HG02610 (cell line): ENCODE measurements around the gene NFIB.

ENCODE experiments used
- ATAC-seq: cut with Tn5 transposase; IDR thresholded peaks from one replicate; pipeline ENCODE4 v1.9.1; 2021; ENCODE audit warnings: mild to moderate bottlenecking, moderate library complexity; ENCODE audit not compliant: unreplicated experiment

NFIB gene

DNA sequence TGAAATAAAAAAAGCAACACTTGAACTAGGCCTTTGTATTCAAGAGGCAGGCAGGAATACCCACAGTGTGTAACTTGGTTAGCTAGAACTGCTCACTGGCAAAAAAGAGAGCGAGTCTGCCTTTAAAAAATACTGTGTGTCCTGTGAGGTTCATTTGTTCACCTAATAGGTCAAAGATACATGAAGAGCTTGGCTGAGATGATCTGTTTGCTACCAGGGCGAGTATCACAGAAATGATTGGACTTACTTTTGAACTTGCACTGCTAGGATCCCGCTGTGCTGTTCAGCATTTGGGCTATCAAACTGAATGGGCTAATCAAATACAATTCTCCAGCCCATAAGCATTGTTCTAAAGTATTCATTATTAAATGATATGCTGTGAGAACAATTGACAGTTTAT is 229.1 kb downstream of the NFIB start:
- ATAC-seq = no peak

- no peak for ATAC-seq
Observed at GRCh38 chr9:14083366-14083765, 230.6 kb downstream of the NFIB start.

GRCh38 chr9:14082732-14083131 is 231.2 kb downstream of the NFIB start:
- no peak for ATAC-seq

DNA sequence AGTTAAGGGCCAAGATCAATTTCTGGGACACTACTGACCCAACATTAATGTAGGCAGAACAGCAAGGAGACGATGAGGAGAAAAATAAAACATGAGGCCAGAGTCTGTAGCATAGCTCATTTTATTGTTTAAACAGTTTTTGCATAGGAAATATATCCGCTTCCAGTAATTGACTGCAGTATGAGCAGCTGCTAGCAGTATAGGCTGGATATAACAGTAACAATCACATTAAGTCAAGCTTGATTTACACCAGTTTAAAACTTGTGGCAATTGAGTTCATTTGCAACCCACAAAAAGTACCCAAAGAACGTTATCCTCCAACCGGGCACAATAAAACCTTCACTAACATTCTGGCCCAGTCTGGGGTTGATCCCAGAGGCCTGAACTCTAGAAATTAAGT is 232.2 kb downstream of the NFIB start:
- ATAC-seq = no peak

- ATAC-seq = no peak
Observed at GRCh38 chr9:14080959-14081542, 232.9 kb downstream of the NFIB start.

- ATAC-seq = no peak
Observed at GRCh38 chr9:14079440-14079839, 234.5 kb downstream of the NFIB start.

DNA sequence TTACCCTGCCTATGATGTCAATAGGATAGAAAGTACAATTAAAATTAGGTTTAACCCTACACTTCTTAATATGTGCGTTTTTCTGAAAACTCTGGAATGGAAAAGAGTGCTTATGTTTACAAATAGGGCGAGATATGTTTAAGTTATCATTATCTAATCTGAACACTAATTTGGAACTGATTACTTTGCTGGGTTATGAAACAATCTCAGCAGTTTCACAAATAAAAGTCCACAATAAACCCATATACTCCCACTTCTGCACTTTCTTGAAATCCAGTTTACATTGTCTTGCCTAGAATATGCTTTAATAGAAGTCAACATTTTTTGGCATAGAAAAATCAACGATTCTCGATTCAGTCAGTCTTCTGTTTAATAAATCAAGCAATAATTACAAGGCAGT is 236.3 kb downstream of the NFIB start:
- ATAC-seq = no peak

DNA sequence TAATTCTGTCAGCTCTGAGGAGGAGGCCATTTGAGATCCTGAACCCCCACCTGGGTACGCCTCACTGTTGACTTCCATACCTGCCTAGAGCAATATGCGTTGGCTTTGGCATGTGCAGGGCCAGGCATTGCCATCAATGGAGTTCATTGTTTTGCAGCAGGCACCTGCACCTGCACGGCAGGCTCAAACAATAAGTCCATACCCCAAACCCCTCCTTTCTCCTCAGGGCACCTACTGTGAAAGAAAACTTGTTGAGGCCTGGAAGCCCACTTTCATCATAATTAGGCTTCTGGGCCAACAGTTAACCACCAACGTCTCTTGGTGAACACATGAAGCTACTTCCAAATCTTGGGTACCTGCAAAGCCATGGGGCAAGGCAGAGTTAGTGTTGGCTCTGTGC is 238.7 kb downstream of the NFIB start:
- no peak for ATAC-seq

GRCh38 chr9:14072850-14073249 is 241.1 kb downstream of the NFIB start:
- ATAC-seq = no peak

- no peak for ATAC-seq
Observed at GRCh38 chr9:14071484-14071883, 242.5 kb downstream of the NFIB start.

DNA sequence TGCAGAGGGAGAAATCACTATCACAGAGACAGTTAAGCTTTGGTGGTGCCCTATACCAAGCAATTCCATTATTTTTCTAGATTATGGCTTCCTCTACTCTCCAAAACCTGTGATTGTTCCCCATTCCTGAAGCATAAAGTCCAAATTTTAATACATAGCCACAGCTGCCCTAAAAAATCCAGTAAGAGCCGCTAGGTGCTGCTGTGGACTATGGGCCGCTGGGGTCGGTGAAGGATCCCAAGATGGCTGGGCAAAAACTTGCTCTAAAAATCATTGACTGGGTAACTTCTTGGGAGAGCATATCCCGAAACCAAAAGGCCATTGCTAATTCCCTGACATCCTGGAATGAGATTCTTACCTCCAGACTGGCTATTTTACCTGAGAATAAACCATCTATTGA is 245.3 kb downstream of the NFIB start:
- ATAC-seq = no peak

DNA sequence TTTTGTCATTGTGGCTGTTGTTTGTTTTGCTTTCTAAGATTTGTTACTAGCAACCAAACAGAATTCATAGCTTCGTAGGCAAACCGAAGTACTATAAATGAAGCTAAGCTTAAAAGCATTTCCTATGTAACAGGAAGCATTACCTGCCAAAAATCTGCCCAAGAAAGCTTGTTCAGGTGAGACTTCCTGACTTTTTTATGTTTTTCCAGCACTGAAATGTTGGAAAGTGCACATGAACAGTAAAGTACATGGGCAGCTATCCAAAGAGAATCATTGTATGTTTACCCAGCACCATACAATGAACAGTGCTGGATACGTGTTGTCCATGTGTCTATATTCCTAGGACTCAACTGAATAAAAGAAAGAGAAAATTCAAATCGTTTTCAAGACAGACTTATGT is 247.1 kb downstream of the NFIB start:
- no peak for ATAC-seq

GRCh38 chr9:14066032-14066431 is 247.9 kb downstream of the NFIB start:
- ATAC-seq = no peak

DNA sequence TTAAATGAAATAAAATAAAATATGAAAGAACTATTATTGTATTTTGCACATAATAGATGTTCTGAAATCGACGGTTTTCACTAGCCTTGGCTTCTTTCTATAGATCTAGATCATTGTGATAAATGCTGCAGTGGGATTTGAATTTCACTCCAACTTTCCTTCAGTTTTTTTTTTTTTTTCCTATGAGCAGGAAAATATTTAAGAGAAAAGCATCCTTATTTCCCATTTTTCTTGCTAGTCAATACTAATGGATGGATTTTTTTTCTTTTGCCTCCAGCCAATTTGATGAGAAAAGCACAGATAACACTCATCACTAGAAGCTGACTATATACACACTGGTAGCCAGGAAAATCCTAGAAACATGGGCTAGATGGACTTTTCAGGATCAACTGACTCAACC is 249.0 kb downstream of the NFIB start:
- ATAC-seq = no peak

- no peak for ATAC-seq
Observed at GRCh38 chr9:14063756-14064155, 250.2 kb downstream of the NFIB start.

- ATAC-seq = no peak
Observed at GRCh38 chr9:14062586-14063221, 251.2 kb downstream of the NFIB start.

GRCh38 chr9:14061936-14062585 is 251.9 kb downstream of the NFIB start:
- ATAC-seq = no peak

GRCh38 chr9:14058325-14058688 is 255.6 kb downstream of the NFIB start:
- no peak for ATAC-seq

DNA sequence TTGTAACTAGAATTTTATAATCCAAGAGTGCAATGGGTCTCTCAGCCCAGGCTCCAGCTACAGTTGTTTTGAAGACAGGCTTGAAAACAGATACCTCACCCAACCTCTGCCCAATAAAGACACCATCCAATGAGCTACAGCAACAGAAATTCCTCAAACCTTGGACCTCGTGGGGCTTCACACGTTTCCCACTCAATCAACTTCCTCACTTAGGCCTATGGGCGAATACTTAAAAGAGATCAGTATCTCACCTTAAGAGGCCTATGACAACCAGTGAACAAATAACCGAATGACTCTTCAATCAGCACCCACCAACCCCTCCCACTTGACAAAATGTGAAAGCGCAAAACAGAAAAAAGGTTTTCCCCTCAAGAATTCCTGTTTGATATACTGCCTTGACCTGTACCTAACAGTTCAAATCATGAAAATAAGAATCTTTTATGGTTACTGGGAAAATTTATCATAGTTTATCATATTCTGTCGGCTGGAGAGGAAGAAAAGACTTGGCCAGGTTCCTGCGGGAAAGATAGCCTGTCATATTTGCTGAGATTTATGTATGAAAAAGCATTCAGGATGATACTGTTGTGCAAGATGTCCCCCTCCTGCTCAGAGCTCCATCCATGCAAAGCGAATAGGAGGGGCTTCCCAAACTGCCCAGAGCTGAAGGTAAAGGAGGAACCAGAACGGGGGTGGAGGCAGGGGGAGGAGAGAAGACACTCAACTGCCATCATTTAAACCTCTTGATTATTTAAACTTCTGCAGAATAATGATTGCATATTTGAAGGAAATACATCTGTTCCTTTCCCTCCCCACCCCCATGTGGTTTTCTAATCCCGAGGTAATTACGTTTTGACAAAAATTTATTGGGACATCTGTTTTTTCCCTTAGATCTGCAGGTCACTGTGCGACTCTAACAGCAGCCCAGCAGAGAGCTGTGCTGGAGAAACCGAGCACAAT is 256.3 kb downstream of the NFIB start:
- no peak for ATAC-seq

DNA sequence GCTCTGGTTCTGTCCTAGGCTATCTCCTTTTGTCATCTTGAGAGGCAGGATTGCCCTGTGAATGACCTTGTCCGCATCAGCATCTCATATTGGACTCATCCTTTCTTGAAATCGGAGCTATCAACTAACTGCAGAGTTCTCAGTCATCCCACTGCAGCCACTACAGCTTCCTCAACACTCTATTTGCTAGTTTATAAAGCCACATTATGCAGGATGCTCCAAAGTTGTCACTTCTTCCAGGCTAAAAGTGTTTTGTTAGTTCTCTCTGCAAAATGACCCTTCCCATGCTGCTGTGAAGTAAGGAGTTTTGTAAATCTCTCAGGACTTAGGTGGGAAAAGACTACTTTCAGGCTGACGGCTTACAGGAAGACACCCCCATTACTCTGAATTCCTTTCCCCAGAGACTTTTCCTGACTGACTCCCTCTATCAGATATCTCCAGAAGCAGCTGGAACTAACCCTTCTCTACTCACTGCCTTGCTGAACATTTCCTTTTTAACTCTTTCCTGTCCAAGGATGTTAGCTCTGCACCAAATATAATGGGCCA is 257.6 kb downstream of the NFIB start:
- ATAC-seq = no peak

DNA sequence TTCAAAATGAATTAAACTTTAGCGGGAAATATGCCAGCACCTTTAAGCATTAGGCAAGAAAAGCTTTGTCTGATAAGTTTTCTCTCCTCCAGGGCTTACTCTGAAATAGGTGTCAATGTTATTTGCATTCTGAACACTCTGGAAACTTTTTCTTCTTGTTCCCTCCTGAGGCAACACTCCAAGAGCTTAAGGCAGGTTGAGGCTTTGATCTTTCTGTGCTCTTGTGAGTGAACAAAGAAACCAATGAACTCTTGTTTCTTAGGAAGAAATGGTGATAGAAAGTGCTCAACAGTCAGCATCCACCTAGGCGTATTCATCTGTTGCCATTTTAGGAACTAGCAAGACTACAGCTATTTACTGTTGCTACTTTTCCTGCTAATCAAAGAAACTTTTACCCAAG is 259.8 kb downstream of the NFIB start:
- ATAC-seq = no peak
